ENCODE data around the gene ARMC10. TPM values are rescaled to one million over a fixed set of nuclear protein-coding genes. Genes with fewer than 3 reads are reported as not detected.
"Not testable (repeated sequence)": the region's sequence is repeated elsewhere in the genome, so short reads cannot be mapped to it uniquely, and the experiment has no call there.

The ARMC10 gene
- total and polyA plus RNA-seq, 12 donors: 9.9 to 31.2 (median 22.7) TPM

GRCh38 chr7:103082497-103082896, 7.6 kb downstream of the ARMC10 start:
- Histone ChIP-seq H3K36me3 (peaks cover 0 to 60% (median 5%) of the 10 kb centered on the region in 9 donors), H3K27ac (no peak overlapping the region), H3K4me1 (peaks cover 0 to 5% (median 0%) of the 10 kb centered on the region in 9 donors), H3K9me3 (no peaks in the 10 kb centered on the region), H3K27me3 (no peaks in the 10 kb centered on the region), H3K4me3 (no peak overlapping the region)
- DNase-seq: no peak
- no peak for ATAC-seq
- TF ChIP-seq, protein P1, sequence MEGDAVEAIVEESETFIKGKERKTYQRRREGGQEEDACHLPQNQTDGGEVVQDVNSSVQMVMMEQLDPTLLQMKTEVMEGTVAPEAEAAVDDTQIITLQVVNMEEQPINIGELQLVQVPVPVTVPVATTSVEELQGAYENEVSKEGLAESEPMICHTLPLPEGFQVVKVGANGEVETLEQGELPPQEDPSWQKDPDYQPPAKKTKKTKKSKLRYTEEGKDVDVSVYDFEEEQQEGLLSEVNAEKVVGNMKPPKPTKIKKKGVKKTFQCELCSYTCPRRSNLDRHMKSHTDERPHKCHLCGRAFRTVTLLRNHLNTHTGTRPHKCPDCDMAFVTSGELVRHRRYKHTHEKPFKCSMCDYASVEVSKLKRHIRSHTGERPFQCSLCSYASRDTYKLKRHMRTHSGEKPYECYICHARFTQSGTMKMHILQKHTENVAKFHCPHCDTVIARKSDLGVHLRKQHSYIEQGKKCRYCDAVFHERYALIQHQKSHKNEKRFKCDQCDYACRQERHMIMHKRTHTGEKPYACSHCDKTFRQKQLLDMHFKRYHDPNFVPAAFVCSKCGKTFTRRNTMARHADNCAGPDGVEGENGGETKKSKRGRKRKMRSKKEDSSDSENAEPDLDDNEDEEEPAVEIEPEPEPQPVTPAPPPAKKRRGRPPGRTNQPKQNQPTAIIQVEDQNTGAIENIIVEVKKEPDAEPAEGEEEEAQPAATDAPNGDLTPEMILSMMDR (IDR thresholded peaks at IDR 0.05): no peak
- intact Hi-C loops (cut with DNase I): no loop called here
- WGBS, 2 donors: 100% methylated on average over 1 of the region's 1 CpG

GRCh38 chr7:103083210-103083609, 8.3 kb downstream of the ARMC10 start:
- H3K4me1 ChIP-seq: peaks cover 0 to under 1% (median 0%) of the 10 kb centered on the region in 9 donors
- H3K27ac ChIP-seq: no peak overlapping the region
- H3K4me3 ChIP-seq: no peak overlapping the region
- H3K9me3 ChIP-seq: no peaks in the 10 kb centered on the region
- intact Hi-C loops (cut with DNase I): no loop called here
- ATAC-seq: no peak
- TF ChIP-seq, protein P1 (IDR thresholded peaks at IDR 0.05): no peak
- peaks cover 0 to 62% (median 5%) of the 10 kb centered on the region in 9 donors for H3K36me3 ChIP-seq
- DNase-seq: no peak
- no peaks in the 10 kb centered on the region for H3K27me3 ChIP-seq
- 93 to 99% methylated on average over 3 of the region's 3 CpGs for WGBS, 2 donors

DNA sequence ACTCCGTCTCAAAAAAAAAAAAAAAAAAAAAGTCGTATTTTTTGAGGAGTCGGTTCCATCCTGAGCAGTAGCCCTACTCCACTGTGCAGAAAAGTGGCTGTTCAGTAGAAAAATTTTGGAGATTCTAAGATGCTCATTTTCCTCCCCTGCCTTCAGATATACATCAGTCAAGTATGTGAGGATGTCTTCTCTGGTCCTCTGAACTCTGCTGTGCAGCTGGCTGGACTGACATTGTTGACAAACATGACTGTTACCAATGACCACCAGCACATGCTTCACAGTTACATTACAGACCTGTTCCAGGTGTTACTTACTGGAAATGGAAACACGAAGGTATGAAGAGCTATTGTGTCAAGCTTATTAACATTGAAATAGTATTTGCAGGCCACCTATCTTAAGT, 17.4 kb downstream of the ARMC10 start:
- WGBS, 2 donors: 66 to 87% methylated on average over 4 of the region's 4 CpGs
- H3K36me3 ChIP-seq: peaks cover 0 to 92% (median 6%) of the 10 kb centered on the region in 9 donors

GRCh38 chr7:103093429-103093828, 18.5 kb downstream of the ARMC10 start:
- TF ChIP-seq, protein P1 (IDR thresholded peaks at IDR 0.05): no peak
- H3K36me3 ChIP-seq: peaks cover 0 to 92% (median 6%) of the 10 kb centered on the region in 9 donors

More for the DNA sequence above, 17.4 kb downstream of the ARMC10 start:
- DNase-seq; H3K4me3 ChIP-seq; H3K9me3 ChIP-seq; H3K27me3 ChIP-seq; intact Hi-C loops (cut with DNase I); H3K4me1 ChIP-seq; ATAC-seq; H3K27ac ChIP-seq: not testable (repeated sequence)

DNA sequence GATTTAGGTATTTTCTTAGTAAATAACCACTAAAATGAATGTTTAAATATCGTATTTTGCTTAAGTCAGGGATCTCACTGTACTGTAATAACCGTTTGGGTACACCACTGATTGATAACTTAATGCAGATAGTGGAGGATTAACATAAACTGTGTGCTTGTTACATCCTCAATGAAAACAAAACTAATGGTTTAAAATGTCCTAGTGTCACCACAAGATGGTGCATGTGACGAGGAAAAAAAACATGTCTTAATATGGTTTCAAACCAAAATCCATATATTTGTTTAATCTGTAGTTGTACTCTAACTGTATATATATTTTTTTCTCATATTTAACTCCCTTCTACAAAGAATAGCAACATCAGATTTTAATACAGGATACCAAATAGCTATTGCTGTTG, 19.2 kb downstream of the ARMC10 start:
- Histone ChIP-seq H3K27ac (no peak overlapping the region), H3K36me3 (peaks cover 0 to 85% (median 2%) of the 10 kb centered on the region in 9 donors), H3K4me3 (no peak overlapping the region), H3K4me1 (no peaks in the 10 kb centered on the region), H3K27me3 (no peaks in the 10 kb centered on the region), H3K9me3 (no peaks in the 10 kb centered on the region)
- TF ChIP-seq, protein P1 (IDR thresholded peaks at IDR 0.05): peak in 1 of 9 donors; percentile 7
- DNase-seq (no peak), ATAC-seq (no peak)
- 46 to 64% methylated on average over 3 of the region's 3 CpGs for WGBS, 2 donors
- intact Hi-C loops (cut with DNase I): no loop called here

More at GRCh38 chr7:103093429-103093828, 18.5 kb downstream of the ARMC10 start:
- H3K4me1 ChIP-seq: no peaks in the 10 kb centered on the region
- H3K4me3 ChIP-seq: no peak overlapping the region
- no peak for DNase-seq
- peak in 1 of 8 donors; percentile 19 for ATAC-seq
- no peaks in the 10 kb centered on the region for H3K9me3 ChIP-seq
- intact Hi-C loops (cut with DNase I): no loop called here
- 32 to 55% methylated on average over 1 of the region's 1 CpG for WGBS, 2 donors
- H3K27me3 ChIP-seq: no peaks in the 10 kb centered on the region
- H3K27ac ChIP-seq: no peak overlapping the region

- DNase-seq; H3K9me3 ChIP-seq; H3K4me1 ChIP-seq; H3K4me3 ChIP-seq; H3K27me3 ChIP-seq; intact Hi-C loops (cut with DNase I); ATAC-seq; H3K27ac ChIP-seq: not testable (repeated sequence)
- peaks cover 0 to 82% (median 4%) of the 10 kb centered on the region in 9 donors for H3K36me3 ChIP-seq
- WGBS, 2 donors: 95 to 100% methylated on average over 2 of the region's 2 CpGs
Observed at GRCh38 chr7:103095558-103095957, 20.6 kb downstream of the ARMC10 start.

All from heart right ventricle (tissue), 16 donors.